Vagina (tissue), 2 donors: Measurements from ENCODE around the gene KLC1. TPM values are rescaled to one million over a fixed set of nuclear protein-coding genes. Genes with fewer than 3 reads are reported as not detected.
"Not testable (repeated sequence)": the region's sequence is repeated elsewhere in the genome, so short reads cannot be mapped to it uniquely, and the experiment has no call there.

ENCODE experiments used
- DNase-seq, 2 donors: peaks; one replicate each; pipeline ENCODE4 v3.0.0-alpha.2; 2017; ENCODE audit errors: extremely low spot score in 2 of 2
- H3K27ac ChIP-seq: fragments of 200-600 bp; sonication (generic); one replicate; pipeline ENCODE4 v1.5.1; 2019
- H3K27me3 ChIP-seq: fragments of 200-600 bp; sonication (generic); one replicate; pipeline ENCODE4 v1.5.1; 2019
- H3K36me3 ChIP-seq, 2 donors: fragments of 200-600 bp; sonication (generic); one replicate each; pipeline ENCODE4 v1.5.1; 2017 to 2019
- H3K4me1 ChIP-seq: fragments of 200-600 bp; sonication (generic); one replicate; pipeline ENCODE4 v1.5.1; 2019
- H3K4me3 ChIP-seq, 2 donors: fragments of 200-600 bp; sonication (generic); 1 replicate in 1 of 2; 2 replicates in 1 of 2; pipeline ENCODE4 v1.5.1; 2016 to 2019
- H3K9me3 ChIP-seq: fragments of 200-600 bp; sonication (generic); one replicate; pipeline ENCODE4 v1.5.1; 2019
- CTCF ChIP-seq, 3 experiments: fragments of 450-650 bp in 2 of 3; fragments of 200-600 bp in 1 of 3; sonication (generic) in 1 of 3; IDR thresholded peaks; one replicate each; pipeline ENCODE4 v1.5.1; 2017 to 2019; ENCODE audit warnings: antibody characterized with exemption in 3 of 3, mild to moderate bottlenecking in 2 of 3, moderate library complexity in 2 of 3
- POLR2A ChIP-seq, 2 donors: fragments of 450-650 bp; IDR thresholded peaks; one replicate each; pipeline ENCODE4 v1.6.1; 2017; ENCODE audit warnings: antibody characterized with exemption in 2 of 2, mild to moderate bottlenecking in 2 of 2, moderate library complexity in 2 of 2
- POLR2AphosphoS5 ChIP-seq, 2 donors: sonication (generic); formaldehyde crosslinking; IDR thresholded peaks; one replicate each; pipeline ENCODE4 v1.9.0; 2017; ENCODE audit warnings: antibody characterized with exemption in 2 of 2, mild to moderate bottlenecking in 2 of 2, low read depth in 1 of 2; ENCODE audit not compliant: insufficient read depth in 1 of 2
- intact Hi-C: fragments of 100-400 bp; cut with DNase I; formaldehyde crosslinking; loops from one replicate; pipeline ENCODE4 v1.15.1; 2023
- total RNA-seq: library from RNA; depleted of rRNA; stranded (reverse); fragments of >200 nt; gene quantifications from one replicate; pipeline ENCODE4 v1.2.3, GENCODE V29; 2016

Gene KLC1
- total RNA-seq, 1 donor from 2014 or later, result 322 TPM

DNA sequence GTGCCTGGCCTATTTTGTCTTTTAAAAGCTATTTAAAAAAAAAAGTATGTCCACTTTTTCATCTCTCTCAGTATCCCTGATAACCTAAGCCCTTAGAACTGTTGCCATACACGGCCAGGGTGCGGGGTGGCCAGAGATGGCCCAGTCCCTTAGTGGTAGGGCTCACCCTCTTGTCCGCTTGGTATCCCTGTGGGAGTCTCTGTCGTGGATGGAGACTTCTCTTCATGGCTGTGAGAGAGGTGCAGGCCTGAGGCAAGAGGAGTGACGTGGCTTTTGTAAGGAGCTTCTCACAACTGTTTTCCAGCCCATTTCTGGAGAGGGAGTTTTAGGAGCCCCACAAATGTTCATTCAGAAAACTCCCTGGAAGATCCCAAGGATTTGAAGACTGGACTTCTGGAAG lies 59.4 kb downstream of the KLC1 start:
- intact Hi-C loops, result no loop called here
- Histone ChIP-seq H3K27ac (no peak overlapping the region), H3K4me3 (no peak overlapping the region), H3K36me3 (peaks cover 0 to 53% of the 10 kb centered on the region in 2 donors), H3K4me1 (peaks cover 18% of the 10 kb centered on the region), H3K9me3 (no peaks in the 10 kb centered on the region), H3K27me3 (no peaks in the 10 kb centered on the region)
- TF ChIP-seq POLR2AphosphoS5 (IDR thresholded peaks at IDR 0.05; ENCODE audit: insufficient read depth in 1 of 2, low read depth in 1 of 2), result no peak
- no peak for TF ChIP-seq CTCF (IDR thresholded peaks at IDR 0.05)
- no peak for TF ChIP-seq POLR2A (IDR thresholded peaks at IDR 0.05)
- DNase-seq, result no peak

DNA sequence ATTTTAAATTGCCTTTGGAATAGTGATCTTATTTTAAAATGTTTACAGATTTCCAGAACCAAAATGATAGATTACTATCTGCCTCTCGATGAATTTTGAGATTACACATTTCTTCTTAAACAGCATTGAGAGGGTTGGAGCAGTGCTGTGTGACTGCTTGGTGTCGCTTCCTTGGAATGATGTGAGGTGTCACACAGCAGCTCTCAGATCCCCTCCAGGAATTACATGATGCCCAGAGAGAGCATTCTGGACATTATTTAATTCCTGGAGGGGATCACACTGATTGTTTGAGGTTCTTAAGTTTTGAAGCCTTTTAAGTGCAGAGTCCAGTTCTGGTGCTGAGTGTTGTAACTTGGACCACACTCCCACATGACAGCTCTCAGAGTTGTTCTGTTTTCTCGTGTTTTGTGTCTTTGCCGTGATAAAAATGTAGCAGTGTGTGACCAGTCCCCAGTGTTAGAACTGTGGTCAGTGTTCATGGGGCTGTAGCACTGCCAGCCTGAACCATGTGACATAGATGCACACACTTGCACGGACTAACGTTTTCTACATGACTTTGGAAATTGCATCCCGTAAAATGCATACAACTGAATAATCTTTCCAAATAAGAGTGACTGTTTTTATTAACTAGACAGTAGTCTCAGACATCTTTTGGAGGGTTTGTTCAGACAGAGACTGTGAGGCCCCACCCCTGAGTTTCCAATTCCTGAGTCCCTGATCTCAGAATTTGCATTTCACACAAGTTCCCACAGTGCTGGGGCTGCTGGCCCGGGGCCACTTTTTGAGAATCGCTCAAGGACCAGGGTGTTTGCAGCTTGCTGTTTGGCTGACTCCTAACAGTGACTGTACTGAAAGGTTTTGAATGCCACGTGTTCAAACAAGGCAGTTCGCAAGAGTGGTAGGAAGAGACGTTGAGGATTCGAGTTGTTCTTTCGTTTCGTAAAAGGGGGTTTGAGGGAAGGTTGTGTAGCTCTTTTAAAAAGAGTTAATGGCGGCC lies 60.2 kb downstream of the KLC1 start:
- Histone ChIP-seq H3K36me3 (peaks cover under 1 to 52% of the 10 kb centered on the region in 2 donors), H3K4me3 (no peak overlapping the region), H3K9me3 (no peaks in the 10 kb centered on the region), H3K27me3 (no peaks in the 10 kb centered on the region), H3K27ac (no peak overlapping the region), H3K4me1 (peaks cover 26% of the 10 kb centered on the region)
- TF ChIP-seq POLR2A (IDR thresholded peaks at IDR 0.05) (no peak), POLR2AphosphoS5 (IDR thresholded peaks at IDR 0.05; ENCODE audit: insufficient read depth in 1 of 2, low read depth in 1 of 2) (no peak), CTCF (IDR thresholded peaks at IDR 0.05) (no peak)
- DNase-seq, result no peak
- intact Hi-C loops, result no loop called here

GRCh38 chr14:103690332-103690731 lies 61.3 kb downstream of the KLC1 start:
- H3K27ac ChIP-seq, result no peak overlapping the region
- TF ChIP-seq CTCF (IDR thresholded peaks at IDR 0.05) (no peak), POLR2A (IDR thresholded peaks at IDR 0.05) (no peak), POLR2AphosphoS5 (IDR thresholded peaks at IDR 0.05; ENCODE audit: insufficient read depth in 1 of 2, low read depth in 1 of 2) (no peak)
- H3K4me3 ChIP-seq, result no peak overlapping the region
- H3K27me3 ChIP-seq, result no peaks in the 10 kb centered on the region
- H3K36me3 ChIP-seq, result peaks cover 7 to 48% of the 10 kb centered on the region in 2 donors
- intact Hi-C loops, result no loop called here
- no peaks in the 10 kb centered on the region for H3K9me3 ChIP-seq
- no peak for DNase-seq
- H3K4me1 ChIP-seq, result peaks cover 28% of the 10 kb centered on the region

DNA sequence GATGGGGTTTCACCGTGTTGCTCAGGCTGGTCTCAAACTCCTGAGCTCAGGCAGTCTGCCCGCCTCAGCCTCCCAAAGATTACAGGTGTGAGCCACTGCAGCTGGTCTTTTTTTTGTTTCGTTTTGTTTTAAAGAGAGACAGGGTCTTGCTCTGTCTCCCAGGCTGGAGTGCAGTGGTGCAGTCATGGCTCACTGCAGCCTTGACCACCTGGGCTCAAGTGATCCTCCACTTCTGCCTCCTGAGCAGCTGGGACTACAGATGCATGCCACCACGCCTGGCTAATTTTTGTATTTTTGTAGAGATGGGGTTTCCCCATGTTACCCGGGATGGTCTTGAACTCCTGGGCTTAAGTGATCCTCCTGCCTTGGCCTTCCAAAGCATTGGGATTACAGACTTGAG lies 62.6 kb downstream of the KLC1 start:
- intact Hi-C loops, H3K4me3 ChIP-seq, H3K27ac ChIP-seq, DNase-seq, H3K27me3 ChIP-seq, H3K9me3 ChIP-seq: not testable (repeated sequence)
- Histone ChIP-seq H3K4me1 (peaks cover 41% of the 10 kb centered on the region), H3K36me3 (peaks cover 7 to 35% of the 10 kb centered on the region in 2 donors)

GRCh38 chr14:103692159-103692558 lies 63.1 kb downstream of the KLC1 start:
- intact Hi-C loops, result no loop called here
- TF ChIP-seq POLR2AphosphoS5 (IDR thresholded peaks at IDR 0.05; ENCODE audit: insufficient read depth in 1 of 2, low read depth in 1 of 2), result no peak
- TF ChIP-seq CTCF (IDR thresholded peaks at IDR 0.05), result no peak
- no peak for TF ChIP-seq POLR2A (IDR thresholded peaks at IDR 0.05)
- H3K4me1 ChIP-seq, result peaks cover 46% of the 10 kb centered on the region
- H3K27ac ChIP-seq, result no peak overlapping the region
- no peaks in the 10 kb centered on the region for H3K27me3 ChIP-seq
- no peak overlapping the region for H3K4me3 ChIP-seq
- H3K36me3 ChIP-seq, result peaks cover 7 to 30% of the 10 kb centered on the region in 2 donors
- no peak for DNase-seq
- H3K9me3 ChIP-seq, result no peaks in the 10 kb centered on the region
